Measurements from ENCODE around the gene CDKN2B.
A peak's percentile ranks its signal among the peaks of the same experiment; 100 is the strongest.
"Not testable (repeated sequence)": the region's sequence is repeated elsewhere in the genome, so short reads cannot be mapped to it uniquely, and the experiment has no call there.

The CDKN2B gene

DNA sequence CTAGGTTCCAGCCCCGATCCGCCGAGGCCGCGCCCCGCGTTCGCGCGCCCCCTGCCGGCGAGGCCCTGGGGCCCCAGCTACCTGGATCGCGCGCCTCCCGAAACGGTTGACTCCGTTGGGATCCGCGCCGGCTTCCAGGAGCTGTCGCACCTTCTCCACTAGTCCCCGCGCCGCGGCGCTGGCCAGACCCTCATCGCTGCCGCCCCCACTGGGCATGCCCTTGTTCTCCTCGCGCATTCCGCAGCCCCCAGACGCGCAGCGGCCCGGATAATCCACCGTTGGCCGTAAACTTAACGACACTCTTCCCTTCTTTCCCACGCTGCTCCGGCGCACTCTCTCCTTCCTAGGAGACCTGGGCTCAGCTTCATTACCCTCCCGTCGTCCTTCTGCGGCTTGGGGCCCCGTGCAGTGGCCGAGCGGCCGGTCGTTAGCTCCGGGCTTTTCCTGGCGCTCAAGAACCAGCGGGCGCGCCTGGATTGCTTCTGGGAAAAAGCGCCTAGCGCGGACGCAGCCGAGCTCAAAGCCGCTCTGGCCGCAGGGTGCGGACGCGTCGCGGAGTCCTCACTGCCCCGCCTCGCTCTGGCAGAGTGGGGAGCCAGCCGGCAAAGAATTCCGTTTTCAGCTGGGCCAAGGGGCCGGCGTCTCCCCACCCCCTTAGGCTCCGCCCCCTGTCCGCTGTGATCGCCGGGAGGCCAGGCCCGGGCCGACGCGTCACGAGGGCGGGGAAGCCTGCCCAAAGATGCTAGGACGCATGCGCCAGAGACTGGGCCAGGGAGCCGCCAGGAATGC, at the start of gene CDKN2B:
TSS of gene CDKN2B (minus strand) at position 589 of the 789 bp plus-strand sequence. CDS start at position 237, 352 bp downstream.
- peak; percentile 90 for DNase-seq

- not testable (repeated sequence) for DNase-seq
Observed at GRCh38 chr9:22057972-22058371, 48.9 kb upstream of the CDKN2B start.

- no peak for DNase-seq
Observed at GRCh38 chr9:22056402-22056801, 47.3 kb upstream of the CDKN2B start.

DNA sequence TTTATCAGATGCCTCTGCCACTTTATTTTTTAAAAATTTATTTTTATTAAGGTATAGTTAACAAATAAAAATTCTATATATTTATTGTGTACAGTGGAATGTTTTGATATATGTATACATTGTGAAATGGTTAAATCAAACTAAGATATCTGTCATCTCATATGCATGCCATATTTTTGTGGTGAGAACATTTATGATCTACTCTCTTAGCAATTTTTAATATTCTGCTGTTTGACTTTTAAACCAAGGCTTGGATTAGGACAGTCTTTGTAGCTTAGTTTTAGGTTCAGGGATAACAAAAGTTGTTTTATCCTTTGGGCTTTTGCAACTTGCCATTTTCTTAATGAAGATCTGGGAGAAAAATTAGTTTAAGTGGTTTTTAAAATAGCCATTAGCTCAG, 46.0 kb upstream of the CDKN2B start:
- DNase-seq: no peak

DNA sequence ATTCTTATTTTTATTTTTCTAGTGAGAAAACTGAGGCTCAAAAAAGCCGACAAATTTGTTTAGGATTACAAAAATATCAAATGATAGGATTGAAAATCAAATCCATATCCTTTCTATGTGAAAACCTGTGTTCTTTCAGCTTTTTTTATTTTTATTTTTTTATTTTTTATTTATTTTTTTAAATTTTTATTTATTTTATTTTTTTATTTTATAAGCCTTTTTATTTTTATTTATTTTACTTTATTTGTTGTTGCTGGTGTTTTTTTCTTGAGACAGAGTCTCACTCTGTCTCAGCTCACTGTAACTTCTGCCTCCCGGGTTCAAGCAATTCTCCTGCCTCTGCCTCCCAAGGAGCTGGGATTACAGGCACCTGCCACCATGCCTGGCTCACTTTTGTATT, 45.4 kb upstream of the CDKN2B start:
- no peak for DNase-seq

DNA sequence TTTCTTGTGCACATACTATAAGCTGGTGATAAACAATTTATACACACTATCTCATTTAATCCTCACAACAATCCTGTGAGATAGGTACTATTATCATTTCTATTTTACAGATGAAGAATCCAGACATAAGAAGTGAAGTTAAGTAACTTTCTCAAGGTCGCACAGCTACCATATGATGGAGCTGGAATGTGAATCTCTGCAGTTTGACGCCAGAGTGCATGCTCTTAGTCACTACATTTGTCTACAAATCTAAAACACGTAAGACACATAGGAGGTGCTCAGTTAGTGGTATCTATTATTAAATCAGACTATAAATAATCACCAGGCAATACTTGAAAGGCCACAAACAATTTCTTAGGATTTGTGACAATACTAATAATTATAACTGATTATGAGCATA, 45.0 kb upstream of the CDKN2B start:
- DNase-seq: no peak

DNA sequence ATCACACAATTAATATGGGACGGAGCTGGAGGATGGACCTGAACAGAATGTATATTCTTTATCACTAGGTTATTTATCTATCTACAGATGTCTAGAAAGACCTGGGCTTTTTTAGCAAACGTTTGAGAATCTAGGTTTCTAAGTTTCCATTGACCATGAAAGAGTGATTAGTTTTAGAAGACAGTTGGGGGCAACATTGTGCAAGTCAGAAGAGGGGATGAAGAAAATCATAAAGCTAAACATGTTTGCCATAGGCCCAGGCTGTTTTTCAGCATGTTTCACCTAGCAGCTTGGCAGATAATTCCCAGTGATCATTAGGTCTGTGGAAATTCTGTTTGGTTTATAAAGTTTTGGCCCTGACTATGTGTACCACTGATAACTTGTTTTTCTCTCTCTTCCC, 44.1 kb upstream of the CDKN2B start:
- DNase-seq: no peak

- DNase-seq: no peak
Observed at GRCh38 chr9:22052376-22052945, 43.4 kb upstream of the CDKN2B start.

- no peak for DNase-seq
Observed at GRCh38 chr9:22050924-22051323, 41.8 kb upstream of the CDKN2B start.

- DNase-seq: no peak
Observed at GRCh38 chr9:22049411-22049810, 40.3 kb upstream of the CDKN2B start.

- DNase-seq: no peak
Observed at GRCh38 chr9:22047596-22047995, 38.5 kb upstream of the CDKN2B start.

DNA sequence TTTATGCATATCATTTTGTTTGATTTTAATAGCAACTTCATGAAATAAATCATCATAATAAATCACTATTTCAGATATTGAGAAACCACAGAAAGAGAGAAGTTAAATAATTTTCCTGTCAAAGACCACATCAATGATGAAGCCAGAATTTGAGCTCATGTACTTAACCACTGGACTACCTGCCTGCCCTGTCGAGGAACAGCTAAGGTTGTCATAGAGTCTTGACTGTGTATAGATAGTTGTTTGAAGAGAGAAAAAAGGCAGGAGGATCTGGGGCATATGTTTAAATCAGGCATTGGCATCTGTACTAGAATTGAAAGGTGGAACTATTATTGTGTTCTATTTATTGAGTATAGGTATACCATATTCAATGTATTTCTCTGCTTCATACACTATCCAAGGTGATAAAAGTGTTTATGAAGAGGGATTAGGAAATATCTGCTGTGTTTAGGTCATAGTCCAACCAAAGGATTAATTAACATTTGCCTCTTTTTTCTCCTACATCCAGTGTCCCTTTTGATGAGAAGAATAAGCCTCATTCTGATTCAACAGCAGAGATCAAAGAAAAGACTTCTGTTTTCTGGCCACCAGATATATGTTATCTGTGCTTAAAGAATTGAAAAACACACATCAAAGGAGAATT, 37.3 kb upstream of the CDKN2B start:
- DNase-seq: no peak

- no peak for DNase-seq
Observed at GRCh38 chr9:22045423-22045822, 36.3 kb upstream of the CDKN2B start.

GRCh38 chr9:22044583-22044982, 35.5 kb upstream of the CDKN2B start:
- DNase-seq: no peak

DNA sequence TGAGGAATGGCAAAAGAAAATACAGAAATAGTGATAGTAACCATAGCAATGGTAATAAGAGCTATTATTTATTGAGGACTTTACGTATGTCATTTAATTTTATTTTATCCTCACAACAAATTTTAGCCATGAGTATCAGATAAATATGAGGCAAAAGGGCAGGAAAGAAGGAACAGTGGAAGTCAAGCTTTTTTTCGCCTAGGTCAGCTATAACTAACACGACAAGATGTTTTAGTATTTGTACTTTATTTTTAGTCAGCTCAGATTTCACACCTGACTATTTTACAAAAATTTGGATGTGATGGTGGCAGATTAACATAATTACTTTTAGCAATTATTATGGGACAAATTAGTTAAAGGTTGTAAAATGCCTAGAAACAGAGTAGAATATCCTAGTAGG, 34.8 kb upstream of the CDKN2B start:
- no peak for DNase-seq

GRCh38 chr9:22041775-22042174, 32.7 kb upstream of the CDKN2B start:
- DNase-seq: no peak

DNA sequence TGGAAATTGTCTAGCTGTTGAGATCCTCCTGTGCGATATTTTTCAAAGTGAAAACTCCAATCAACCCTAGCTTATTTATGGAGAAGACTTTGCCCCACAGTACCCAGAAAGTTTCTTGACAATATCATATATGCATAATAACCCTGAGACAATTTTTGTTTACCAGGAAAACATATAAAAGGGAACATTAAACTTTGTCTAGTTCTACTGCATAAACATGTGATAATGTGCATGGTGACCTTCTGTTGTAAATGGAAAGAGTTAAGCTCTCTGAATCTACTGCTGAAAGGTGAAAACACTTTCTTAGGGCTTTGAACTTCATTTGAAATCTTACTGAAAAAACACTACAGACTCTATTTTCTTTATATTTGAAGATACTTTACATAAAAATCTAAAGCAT, 32.2 kb upstream of the CDKN2B start:
- DNase-seq: no peak

- DNase-seq: no peak
Observed at GRCh38 chr9:22040760-22041159, 31.7 kb upstream of the CDKN2B start.

GRCh38 chr9:22039258-22039657, 30.2 kb upstream of the CDKN2B start:
- no peak for DNase-seq

- DNase-seq: peak; percentile 26
Observed at GRCh38 chr9:22037954-22038690, 29.0 kb upstream of the CDKN2B start.

- DNase-seq: no peak
Observed at GRCh38 chr9:22036866-22037626, 27.9 kb upstream of the CDKN2B start.

DNA sequence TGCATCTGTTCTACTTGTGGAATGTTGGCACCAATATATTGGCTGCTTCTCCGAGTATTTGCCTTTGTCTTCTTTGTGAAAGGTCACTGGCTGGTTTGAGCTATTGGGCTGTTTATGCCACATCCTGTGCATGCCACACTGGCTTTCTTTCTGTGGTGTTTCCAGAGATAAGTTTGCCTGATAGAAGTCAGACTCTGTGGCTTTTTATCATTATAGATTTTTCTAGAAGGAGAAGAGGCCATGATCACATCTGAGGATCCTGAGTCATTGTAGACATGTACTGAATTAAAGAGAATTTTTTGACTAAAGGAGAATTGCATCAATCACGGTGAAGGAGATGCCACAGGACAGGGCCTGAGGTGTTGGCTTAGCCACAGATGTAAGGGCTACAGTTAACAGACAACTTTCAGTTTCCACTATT, 26.5 kb upstream of the CDKN2B start:
- no peak for DNase-seq
